Mammary epithelial cell (primary cell): Measurements from ENCODE around the gene MTSS2.

Experiments
- CTCF ChIP-seq, 2 donors: IDR thresholded peaks in 1 of 2; conservative IDR thresholded peaks in 1 of 2; 2 replicates each; pipeline ENCODE4 v1.5.1; 2011 to 2012; ENCODE audit warnings: inconsistent platforms in 2 of 2, low read length in 2 of 2, mild to moderate bottlenecking in 2 of 2, control low read depth in 1 of 2, low read depth in 1 of 2; ENCODE audit not compliant: insufficient read depth in 1 of 2; ENCODE audit errors: extremely low read depth in 1 of 2
- EZH2 ChIP-seq: IDR thresholded peaks from 2 replicates; pipeline ENCODE4 v1.6.1; 2012; ENCODE audit warnings: low read length, inconsistent platforms, borderline replicate concordance

GRCh38 chr16:70648606-70649005 lies 37.2 kb downstream of the MTSS2 start:
- TF ChIP-seq CTCF (conservative IDR thresholded peaks at IDR 0.05 in 1 of 2, IDR thresholded peaks at IDR 0.05 in 1 of 2; ENCODE audit: extremely low read depth in 1 of 2, insufficient read depth in 1 of 2, low read depth in 1 of 2, low read length in 2 of 2) (no peak), EZH2 (no peak)
